K562 (cell line): ENCODE measurements around the gene PRKAG2. TPM values are rescaled to one million over a fixed set of nuclear protein-coding genes. Genes with fewer than 3 reads are reported as not detected.

ENCODE experiments used
- ATAC-seq: fragments of 200-7000 bp; cut with Tn5 transposase; 3 replicates; pipeline ENCODE4 v1.9.1; 2020; ENCODE audit warnings: moderate library complexity
- BruUV-seq: library from RNA; stranded (reverse); fragments of 400-500 nt; replicated peaks from 2 replicates; lab custom pipeline; 2021; lab: Mats Ljungman, UMichigan
- CTCF ChIA-PET: fragments of 300-600 bp; formaldehyde crosslinking; extraction: SDS; loops from one replicate; lab custom pipeline; 2021; ENCODE audit warnings: low intra/inter-chr PET ratio; lab: Yijun Ruan, JAX
- POLR2A ChIA-PET: fragments of 300-600, 350-650 bp; sonication (Branson Sonifier 250); formaldehyde crosslinking; extraction: SDS; loops from one replicate; lab custom pipeline; 2021; ENCODE audit warnings: antibody characterized with exemption, inconsistent platforms; lab: Yijun Ruan, JAX
- DNase-seq, 4 experiments: peaks; one replicate each; pipeline versions ENCODE4 v3.0.0 to v3.0.0-alpha.2; 2011 to 2018; ENCODE audit warnings: low spot score in 3 of 4, mixed read lengths in 3 of 4; ENCODE audit errors: extremely low read depth in 1 of 4
- FAIRE-seq: peaks from 2 replicates; lab custom pipeline; 2011; peaks lifted over from hg19 to GRCh38; lab: Jason Lieb, UNC
- H2AFZ ChIP-seq: 2 replicates; pipeline ENCODE4 v1.6.0; 2011; ENCODE audit warnings: low read depth, low read length, control low read depth, inconsistent platforms
- H3K27ac ChIP-seq: fragments of 200-600 bp; 3 replicates; pipeline ENCODE4 v1.8.0; 2011; ENCODE audit warnings: low read depth, mild to moderate bottlenecking, control low read depth, inconsistent platforms, low read length, moderate library complexity, mixed read lengths; ENCODE audit errors: extremely low read depth
- H3K27me3 ChIP-seq, 2 experiments: fragments of 300-600 bp in 1 of 2; 2 replicates in 1 of 2; 3 replicates in 1 of 2; pipeline versions ENCODE4 v1.6.0 to v1.8.0; 2011; ENCODE audit warnings: inconsistent platforms in 2 of 2, low read length in 2 of 2, mild to moderate bottlenecking in 1 of 2, mixed read lengths in 1 of 2, moderate library complexity in 1 of 2; ENCODE audit not compliant: control insufficient read depth in 2 of 2, insufficient read depth in 2 of 2
- H3K36me3 ChIP-seq: fragments of 300-600 bp; 3 replicates; pipeline ENCODE4 v1.8.0; 2011; ENCODE audit warnings: mild to moderate bottlenecking, low read length, inconsistent platforms; ENCODE audit not compliant: control insufficient read depth, insufficient read depth
- H3K4me1 ChIP-seq, 2 experiments: fragments of 200-600 bp in 1 of 2; replicated peaks in 1 of 2; 2 replicates in 1 of 2; 3 replicates in 1 of 2; pipeline versions ENCODE4 v1.5.1 to v1.8.0; 2011; ENCODE audit warnings: inconsistent platforms in 2 of 2, low read length in 2 of 2, mild to moderate bottlenecking in 1 of 2, mixed read lengths in 1 of 2, moderate library complexity in 1 of 2; ENCODE audit not compliant: control insufficient read depth in 2 of 2, insufficient read depth in 2 of 2
- H3K4me2 ChIP-seq: 2 replicates; pipeline ENCODE4 v1.6.1; 2011; ENCODE audit warnings: low read length, control low read depth, inconsistent platforms, mixed read lengths; ENCODE audit not compliant: insufficient read depth
- H3K4me3 ChIP-seq: fragments of 200-600 bp; sonication (generic), shearing (Covaris generic); 2 replicates; pipeline ENCODE4 v1.5.1; 2016; ENCODE audit warnings: control low read depth, inconsistent platforms
- H3K79me2 ChIP-seq: fragments of 200-600 bp; 3 replicates; pipeline ENCODE4 v1.8.0; 2011; ENCODE audit warnings: low read length, inconsistent platforms; ENCODE audit not compliant: control insufficient read depth, insufficient read depth
- H3K9ac ChIP-seq, 2 experiments: 2 replicates each; pipeline versions ENCODE4 v1.6.0 to v1.6.1; 2011; ENCODE audit warnings: low read depth in 2 of 2, low read length in 2 of 2, control low read depth in 1 of 2, inconsistent platforms in 1 of 2, mild to moderate bottlenecking in 1 of 2, mixed read lengths in 1 of 2; ENCODE audit not compliant: insufficient read depth in 1 of 2
- H3K9me1 ChIP-seq: one replicate; pipeline ENCODE4 v1.6.0; 2011; ENCODE audit warnings: inconsistent platforms, mild to moderate bottlenecking, low read length, moderate library complexity; ENCODE audit not compliant: control insufficient read depth, insufficient read depth
- H3K9me3 ChIP-seq: replicated peaks from 2 replicates; pipeline ENCODE4 v1.5.1; 2011; ENCODE audit warnings: low read depth, low read length, inconsistent platforms; ENCODE audit not compliant: control insufficient read depth, insufficient read depth
- H4K20me1 ChIP-seq: replicated peaks from 2 replicates; pipeline ENCODE4 v1.6.1; 2011; ENCODE audit warnings: low read length, inconsistent platforms, mixed read lengths; ENCODE audit not compliant: control insufficient read depth, insufficient read depth
- CTCF ChIP-seq, 3 experiments: IDR thresholded peaks in 2 of 3; conservative IDR thresholded peaks in 1 of 3; 2 replicates each; pipeline ENCODE4 v1.5.1; 2011 to 2012; ENCODE audit warnings: low read length in 3 of 3, mild to moderate bottlenecking in 3 of 3, control low read depth in 2 of 3, improper control_type of control experiment in 1 of 3, inconsistent platforms in 1 of 3, low read depth in 1 of 3, mixed read lengths in 1 of 3, moderate library complexity in 1 of 3; ENCODE audit not compliant: insufficient read depth in 2 of 3
- ELF2 ChIP-seq: fragments of 250-450 bp; sonication (Bioruptor Pico); IDR thresholded peaks from 2 replicates; pipeline ENCODE4 v1.5.0; 2021; ENCODE audit warnings: mild to moderate bottlenecking
- MXD1 ChIP-seq: fragments of 250-450 bp; sonication (Bioruptor Pico); IDR thresholded peaks from 2 replicates; pipeline ENCODE4 v1.8.0; 2021; ENCODE audit warnings: borderline replicate concordance, mild to moderate bottlenecking, moderate library complexity; ENCODE audit not compliant: poor library complexity, severe bottlenecking
- NFE2 ChIP-seq: IDR thresholded peaks from 2 replicates; pipeline ENCODE4 v1.6.1; 2014; ENCODE audit warnings: antibody characterized with exemption, low read depth
- NKRF ChIP-seq: fragments of 450-650 bp; IDR thresholded peaks from 2 replicates; pipeline ENCODE4 v1.6.1; 2016; ENCODE audit warnings: borderline replicate concordance
- PML ChIP-seq: IDR thresholded peaks from 2 replicates; pipeline ENCODE4 v1.6.1; 2012; ENCODE audit warnings: low read length, inconsistent platforms
- POLR2B ChIP-seq: fragments of 450-650 bp; IDR thresholded peaks from 2 replicates; pipeline ENCODE4 v1.6.1; 2018; ENCODE audit warnings: low read depth; ENCODE audit not compliant: partially characterized antibody
- RBM39 ChIP-seq: fragments of 200-400 bp; formaldehyde crosslinking; optimal IDR thresholded peaks from 2 replicates; pipeline ENCODE3; 2018; ENCODE audit warnings: low read depth, low read length
- SPI1 ChIP-seq: IDR thresholded peaks from 2 replicates; pipeline ENCODE4 v1.6.1; 2011; ENCODE audit warnings: low read depth, low read length, control low read depth, borderline replicate concordance
- SREBF2 ChIP-seq: sonication (generic); formaldehyde crosslinking; IDR thresholded peaks from 2 replicates; pipeline ENCODE4 v1.4.0; 2020; ENCODE audit warnings: mild to moderate bottlenecking, missing genetic modification reagents
- ZC3H11A ChIP-seq: IDR thresholded peaks from 2 replicates; pipeline ENCODE4 v1.6.1; 2012; ENCODE audit warnings: low read depth, low read length, improper control_type of control experiment
- ZNF639 ChIP-seq, 2 experiments: fragments of 200-800 bp in 1 of 2; sonication (Bioruptor generic) in 1 of 2; sonication (generic) in 1 of 2; formaldehyde crosslinking in 1 of 2; IDR thresholded peaks in 1 of 2; conservative IDR thresholded peaks in 1 of 2; 2 replicates each; pipeline versions ENCODE4 v1.5.0 to v1.6.1; 2016 to 2020; ENCODE audit warnings: missing compliant biosample characterization in 1 of 2, missing genetic modification characterization in 1 of 2, missing genetic modification reagents in 1 of 2
- ZNF75A ChIP-seq: fragments of 450-650 bp; formaldehyde crosslinking; IDR thresholded peaks from 2 replicates; pipeline ENCODE4 v1.4.0; 2020; ENCODE audit warnings: mild to moderate bottlenecking
- WGBS: fragments of 100-300 bp; shearing (Covaris generic); methylation state at CpG from one replicate; pipeline ENCODE4 v1.1.6; 2016; ENCODE audit warnings: low coverage, mixed read lengths; ENCODE audit not compliant: insufficient coverage; ENCODE audit errors: missing lambda C conversion rate; 5-methylcytosine and 5-hydroxymethylcytosine counted together
- in situ Hi-C: fragments of 300-500 bp; cut with MboI; formaldehyde crosslinking; loops from 4 replicates; pipeline ENCODE4 v1.15.0; 2018; ENCODE audit warnings: inconsistent platforms, mixed read lengths
- intact Hi-C: fragments of 100-400 bp; cut with micrococcal nuclease; formaldehyde crosslinking; loops from 2 replicates; pipeline ENCODE4 v1.14.2; 2022
- polyA plus RNA-seq, 8 experiments: library from polyadenylated mRNA; depleted of rRNA in 4 of 8; stranded (reverse) in 5 of 8; unstranded in 3 of 8; fragments of >200 nt; fragmentation: Nextera tagmentation in 2 of 8; fragmentation: Illumina TruSeq in 1 of 8; extraction: Ambion mirVana in 2 of 8; extraction: Trizol in 1 of 8; gene quantifications; 2 replicates each; pipeline versions ENCODE4 v1.2.1 to v1.2.3, GENCODE V29; 2011 to 2014; ENCODE audit warnings: inconsistent platforms in 1 of 8, missing spikeins in 1 of 8
- total RNA-seq, 7 experiments: library from RNA; depleted of rRNA in 6 of 7; stranded (reverse); fragments of >200 nt in 6 of 7; fragmentation: Illumina TruSeq in 2 of 7; extraction: Trizol in 2 of 7; gene quantifications; 2 replicates each; pipeline versions ENCODE4 v1.2.1 to v1.2.3, GENCODE V29; 2011 to 2021; ENCODE audit warnings: low replicate concordance in 1 of 7

The PRKAG2 gene
- total and polyA plus RNA-seq, 9 of the 15 experiments (the other 6 are each of a cell fraction or from before 2014, with no cell fraction given) = 0.99 to 5.6 (median 3.3) TPM

- no peak for FAIRE-seq
- intact Hi-C loops (no loop called here), in situ Hi-C loops (no loop called here)
- TF ChIP-seq RBM39 = no peak
- no peak for TF ChIP-seq ZC3H11A
- TF ChIP-seq NKRF = no peak
- TF ChIP-seq CTCF (IDR thresholded peaks at IDR 0.05 in 2 of 3, conservative IDR thresholded peaks at IDR 0.05 in 1 of 3; ENCODE audit: insufficient read depth in 2 of 3, low read depth in 1 of 3, low read length in 3 of 3) = no peak
- TF ChIP-seq POLR2B = no peak
- no peak for TF ChIP-seq NFE2
- TF ChIP-seq PML = no peak
- TF ChIP-seq SREBF2 (CRISPR knock-in tag) = no peak
- TF ChIP-seq SPI1 = no peak
- TF ChIP-seq ELF2 (CRISPR knock-in tag) = no peak
- no peak for TF ChIP-seq ZNF75A (CRISPR knock-in tag)
- no peak for TF ChIP-seq MXD1 (CRISPR knock-in tag)
- TF ChIP-seq ZNF639 (CRISPR knock-in tag; conservative IDR thresholded peaks at IDR 0.05 in 1 of 2, IDR thresholded peaks at IDR 0.05 in 1 of 2) = no peak
Measured at GRCh38 chr7:151776446-151776845, 100.5 kb downstream of the PRKAG2 start.

More at GRCh38 chr7:151776446-151776845, 100.5 kb downstream of the PRKAG2 start:
- Histone ChIP-seq H3K27me3 (peaks cover 49 to 71% of the 10 kb centered on the region in 2 experiments; a peak in 4 of 5 replicates), H3K9me3 (no peaks in the 10 kb centered on the region), H3K4me3 (no peak overlapping the region), H3K9ac (peak overlapping the region in 1 of 2 experiments; percentile 43; a peak in 1 of 4 replicates), H3K4me2 (no peak overlapping the region), H4K20me1 (no peaks in the 10 kb centered on the region), H3K79me2 (no peaks in the 10 kb centered on the region), H3K9me1 (no peaks in the 10 kb centered on the region), H3K4me1 (no peaks in the 10 kb centered on the region), H2AFZ (no peak overlapping the region), H3K27ac (no peak overlapping the region), H3K36me3 (no peaks in the 10 kb centered on the region)
- CTCF ChIA-PET = no interaction called here
- WGBS = 3% methylated on average over 8 of the region's 8 CpGs
- ATAC-seq (no peak), DNase-seq (no peak)
- BruUV-seq = no TSS peak
- POLR2A ChIA-PET = interaction anchor here (0.6 to 1.1 kb wide), 3 partner anchors 9 to 221 kb away, joined by 3 to 4 read pairs (median 3); no protein-coding TSS in a partner anchor
